C4-2B (cell line): ENCODE measurements around the gene LUZP1.

Experiments used
- H3K27ac ChIP-seq: fragments of 450-650 bp; 2 replicates; pipeline ENCODE4 v1.5.1; 2017
- CTCF ChIP-seq: fragments of 450-650 bp; conservative IDR thresholded peaks from 2 replicates; pipeline ENCODE4 v1.5.1; 2017; ENCODE audit warnings: mild to moderate bottlenecking
- ZFX ChIP-seq: fragments of 450-650 bp; IDR thresholded peaks from 2 replicates; pipeline ENCODE4 v1.6.1; 2017

LUZP1 gene

DNA sequence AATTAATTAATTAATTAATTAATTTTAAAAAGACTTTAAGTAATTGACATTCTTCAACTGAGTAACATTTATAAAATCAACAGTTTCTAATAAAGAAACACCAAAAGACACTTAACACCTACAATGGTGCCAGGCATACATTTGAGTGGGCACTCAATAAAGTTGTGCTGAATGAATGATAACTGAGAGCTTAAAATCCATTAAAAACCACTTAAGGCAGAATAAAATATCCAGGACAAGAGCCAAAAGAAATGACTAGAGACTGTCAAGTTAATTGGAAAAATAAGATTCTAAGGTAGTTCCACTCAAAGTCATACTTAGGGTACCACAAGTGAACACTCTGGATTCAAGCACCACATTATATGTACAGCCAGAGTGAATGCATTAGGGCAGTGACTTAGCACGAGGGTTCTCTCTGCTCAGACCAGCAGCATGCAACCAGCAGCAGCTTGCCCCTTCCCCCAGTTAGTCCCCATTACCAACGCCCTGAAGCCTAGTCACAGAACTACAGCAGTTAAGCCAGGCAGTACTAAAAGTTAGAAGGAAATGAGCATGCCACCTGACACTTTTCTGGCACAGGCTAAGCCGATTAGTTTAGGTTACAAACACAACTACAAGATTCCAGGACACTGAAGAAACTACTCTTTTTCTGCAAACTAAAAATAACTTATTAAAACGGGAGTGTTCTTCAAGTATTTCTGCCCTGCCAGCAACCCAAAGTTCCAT is 46.5 kb downstream of the LUZP1 start:
- TF ChIP-seq CTCF: no peak
- H3K27ac ChIP-seq: no peak overlapping the region

GRCh38 chr1:23120383-23120782 is 48.3 kb downstream of the LUZP1 start:
- TF ChIP-seq ZFX (no peak), CTCF (no peak)
- no peak overlapping the region for H3K27ac ChIP-seq

GRCh38 chr1:23118957-23119792 is 49.5 kb downstream of the LUZP1 start:
- H3K27ac ChIP-seq: no peak overlapping the region
- TF ChIP-seq ZFX (no peak), CTCF (no peak)

DNA sequence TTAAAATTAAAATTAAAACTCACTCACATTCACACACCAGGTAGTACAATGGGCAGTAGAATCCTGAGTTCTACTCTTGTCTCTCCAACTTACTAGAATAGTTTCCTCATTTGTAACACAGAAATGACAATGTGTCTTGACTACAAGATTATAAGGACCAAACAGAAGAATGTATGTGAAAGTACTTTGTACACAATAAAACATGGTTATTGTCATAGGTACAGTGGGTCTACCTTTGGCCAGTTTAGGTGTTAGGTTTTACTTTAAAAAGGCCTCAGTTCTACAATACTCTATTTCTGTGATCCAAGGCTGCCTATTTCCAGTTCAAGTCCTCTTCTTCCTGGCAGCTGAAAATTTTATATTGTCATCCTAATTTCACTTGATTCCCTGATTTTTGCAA is 50.2 kb downstream of the LUZP1 start:
- no peak overlapping the region for H3K27ac ChIP-seq
- TF ChIP-seq ZFX (no peak), CTCF (no peak)

- TF ChIP-seq ZFX: no peak
- TF ChIP-seq CTCF: no peak
Measured at GRCh38 chr1:23116921-23117699, 51.5 kb downstream of the LUZP1 start.

DNA sequence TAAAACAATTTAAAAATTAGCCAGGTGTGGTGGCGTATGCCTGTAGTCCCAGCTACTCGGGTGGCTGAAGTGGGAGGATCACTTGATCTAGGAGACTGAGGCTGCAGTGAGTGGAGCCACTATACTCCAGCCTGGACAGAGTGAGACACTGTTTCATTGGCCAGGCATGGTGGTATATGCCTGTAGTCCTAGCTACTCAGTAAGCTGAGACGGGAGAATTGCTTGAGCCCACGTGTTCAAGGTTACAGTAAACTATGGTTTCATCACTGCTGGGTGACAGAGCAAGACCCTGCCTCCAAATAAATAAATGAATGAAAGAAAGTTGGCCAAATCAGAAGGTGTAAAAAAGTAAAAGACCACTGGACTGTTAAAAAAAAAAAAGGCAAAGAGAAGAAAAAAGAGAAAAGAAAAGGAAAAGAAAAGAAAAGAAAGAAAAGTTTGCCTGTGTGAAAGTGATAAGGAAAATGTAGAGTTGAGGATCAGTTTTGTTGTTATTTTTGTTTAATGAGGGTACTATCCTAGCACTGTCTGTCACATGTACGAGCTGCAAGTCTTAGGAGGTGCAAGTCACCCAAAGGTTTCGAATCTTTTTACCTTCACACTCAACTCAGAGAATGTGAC is 52.3 kb downstream of the LUZP1 start:
- peak overlapping the region; percentile 62; the same call in 1 of the 2 replicates for H3K27ac ChIP-seq
- TF ChIP-seq ZFX (no peak), CTCF (no peak)

More at GRCh38 chr1:23116921-23117699, 51.5 kb downstream of the LUZP1 start:
- H3K27ac ChIP-seq: no peak overlapping the region
